Left renal pelvis (tissue), 4 donors: Measurements from ENCODE around the gene NKG7. TPM values are rescaled to one million over a fixed set of nuclear protein-coding genes. Genes with fewer than 3 reads are reported as not detected.
A peak's percentile ranks its signal among the peaks of the same experiment; 100 is the strongest.

Experiments used
- DNase-seq, 4 donors: peaks; one replicate each; pipeline ENCODE4 v3.0.0-alpha.2; 2013; ENCODE audit warnings: low read depth in 4 of 4, low spot score in 3 of 4
- polyA plus RNA-seq, 4 donors: library from polyadenylated mRNA; unstranded; fragments of 120-200 nt; gene quantifications; one replicate each; pipeline ENCODE4 v1.2.1, GENCODE V29; 2013; ENCODE audit not compliant: insufficient read length in 4 of 4

The NKG7 gene
- polyA plus RNA-seq, 4 donors, result 0.86 to 3.4 (median 2.0) TPM

GRCh38 chr19:51339687-51340656 is 32.5 kb downstream of the NKG7 start:
- peak; percentile 77 to 88 (median 79) for DNase-seq

DNA sequence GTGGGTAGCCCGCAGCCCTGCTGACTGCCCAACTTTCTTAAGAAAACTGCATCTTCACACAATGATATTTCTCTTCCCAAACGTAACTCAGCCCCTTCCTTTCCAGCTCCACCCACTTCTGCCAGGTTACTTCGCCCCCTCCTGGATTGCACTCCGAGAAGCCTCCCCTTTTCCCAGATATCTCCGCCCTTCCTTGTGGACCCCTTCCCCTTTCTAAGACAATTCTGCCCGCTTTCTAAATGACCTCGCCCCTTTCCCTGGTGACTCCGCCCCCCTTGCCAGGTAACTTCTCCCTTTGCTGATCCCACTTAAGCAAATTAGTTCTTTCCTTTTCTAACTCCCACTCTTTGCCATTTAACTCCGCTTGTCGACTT is 33.2 kb downstream of the NKG7 start:
- DNase-seq, result peak in 1 of 4 donors; percentile 27

- DNase-seq, result peak in 1 of 4 donors; percentile 66
Observed at GRCh38 chr19:51338563-51339312, 33.7 kb downstream of the NKG7 start.

GRCh38 chr19:51337861-51338562 is 34.4 kb downstream of the NKG7 start:
- no peak for DNase-seq

- no peak for DNase-seq
Observed at GRCh38 chr19:51337141-51337860, 35.2 kb downstream of the NKG7 start.

DNA sequence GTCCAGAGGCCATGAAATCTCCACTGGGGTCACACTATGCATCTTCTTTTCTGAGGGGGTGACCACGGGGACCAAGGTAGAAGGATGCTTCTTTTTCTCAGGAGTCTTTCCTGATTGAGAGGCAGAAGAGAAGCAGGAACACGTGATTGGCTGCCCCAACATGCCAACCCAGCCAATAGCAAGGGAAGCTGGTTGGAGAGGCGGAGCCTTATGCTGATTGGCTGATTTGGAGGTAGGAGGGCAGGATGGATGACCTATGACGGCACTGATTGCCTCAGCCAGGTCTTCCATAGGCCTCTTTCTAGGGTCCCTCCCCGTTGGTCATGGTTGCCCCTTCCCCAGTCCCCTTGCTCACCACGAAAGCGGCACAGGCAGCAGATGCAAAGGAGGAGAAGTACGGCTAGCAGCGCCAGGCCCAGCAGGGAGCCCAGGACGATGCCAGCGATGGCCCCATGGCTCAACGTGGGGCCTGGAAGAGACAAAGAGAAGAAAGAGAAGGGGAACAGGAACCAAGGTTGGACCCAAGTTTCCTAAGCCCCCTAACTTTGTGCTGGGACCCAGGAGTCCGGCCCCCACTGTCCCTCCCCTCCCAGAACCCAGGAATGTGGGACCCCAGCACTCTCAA is 38.5 kb downstream of the NKG7 start:
- no peak for DNase-seq

- DNase-seq, result no peak
Observed at GRCh38 chr19:51331716-51332115, 40.7 kb downstream of the NKG7 start.

GRCh38 chr19:51331193-51331592 is 41.3 kb downstream of the NKG7 start:
- no peak for DNase-seq

GRCh38 chr19:51330366-51330765 is 42.1 kb downstream of the NKG7 start:
- no peak for DNase-seq

DNA sequence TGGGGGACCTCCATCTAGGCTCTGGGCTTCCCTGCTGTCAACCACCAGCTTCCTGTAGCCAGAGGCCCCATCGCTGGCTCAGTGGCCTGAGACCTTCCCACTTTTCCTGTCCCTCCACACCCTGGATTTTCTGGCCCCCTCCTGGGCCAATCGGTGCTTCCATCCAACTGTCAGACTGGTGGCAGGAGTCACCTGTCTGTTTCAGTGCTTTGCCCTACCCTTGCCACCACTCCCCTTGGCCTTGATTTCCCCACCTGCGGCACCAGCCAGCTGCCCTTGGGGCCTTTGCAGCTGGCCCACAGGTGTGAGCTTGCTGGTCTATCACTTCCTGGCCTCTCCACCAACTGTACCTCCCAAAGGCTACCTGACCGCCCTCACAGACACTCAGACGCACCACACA is 43.0 kb downstream of the NKG7 start:
- DNase-seq, result no peak

- DNase-seq, result no peak
Observed at GRCh38 chr19:51327066-51328001, 45.1 kb downstream of the NKG7 start.

- DNase-seq, result no peak
Observed at GRCh38 chr19:51326216-51327065, 46.0 kb downstream of the NKG7 start.

GRCh38 chr19:51325161-51325976 is 47.1 kb downstream of the NKG7 start:
- no peak for DNase-seq

DNA sequence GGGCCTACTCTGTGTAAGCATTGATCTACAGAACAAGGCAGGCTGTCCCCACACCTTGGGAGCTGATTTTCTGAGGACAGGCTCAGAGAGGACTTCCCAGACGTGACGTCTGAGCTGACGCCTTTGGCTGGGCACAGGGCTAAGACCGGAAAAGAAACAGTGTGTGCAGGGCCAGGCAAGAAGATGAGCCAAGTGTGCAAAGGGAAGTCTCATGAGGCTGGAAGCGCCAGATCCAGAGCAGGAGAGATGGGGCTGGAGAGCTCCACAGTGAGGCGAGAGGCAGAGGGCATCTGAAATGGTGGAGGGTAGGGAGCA is 48.3 kb downstream of the NKG7 start:
- no peak for DNase-seq

DNA sequence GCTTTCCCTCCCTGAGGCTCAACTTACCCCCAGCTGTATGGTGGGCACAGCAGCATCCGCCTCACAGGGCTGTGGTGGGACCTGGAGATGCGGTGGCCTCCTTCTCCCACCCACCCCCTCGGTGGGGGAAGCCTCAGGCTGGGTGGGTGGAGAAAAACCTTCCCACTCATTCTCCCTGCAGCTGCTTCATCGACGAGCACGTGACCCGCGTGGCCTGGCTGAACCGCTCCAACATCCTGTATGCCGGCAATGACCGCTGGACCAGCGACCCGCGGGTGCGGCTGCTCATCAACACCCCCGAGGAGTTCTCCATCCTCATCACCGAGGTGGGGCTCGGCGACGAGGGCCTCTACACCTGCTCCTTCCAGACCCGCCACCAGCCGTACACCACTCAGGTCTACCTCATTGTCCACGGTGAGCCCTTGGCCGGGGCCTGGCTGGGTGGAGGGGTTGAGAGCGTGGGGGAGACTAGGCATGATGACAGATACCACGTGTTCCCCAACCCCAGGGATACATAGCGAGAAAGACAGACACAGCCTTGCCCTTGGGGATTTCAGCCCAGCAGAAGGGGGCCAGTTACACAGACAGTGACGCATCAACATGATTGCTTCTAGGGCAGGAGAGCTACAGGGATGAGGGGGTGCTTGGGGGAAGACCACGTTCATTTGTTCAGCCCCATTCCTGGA is 48.8 kb downstream of the NKG7 start:
- no peak for DNase-seq

DNA sequence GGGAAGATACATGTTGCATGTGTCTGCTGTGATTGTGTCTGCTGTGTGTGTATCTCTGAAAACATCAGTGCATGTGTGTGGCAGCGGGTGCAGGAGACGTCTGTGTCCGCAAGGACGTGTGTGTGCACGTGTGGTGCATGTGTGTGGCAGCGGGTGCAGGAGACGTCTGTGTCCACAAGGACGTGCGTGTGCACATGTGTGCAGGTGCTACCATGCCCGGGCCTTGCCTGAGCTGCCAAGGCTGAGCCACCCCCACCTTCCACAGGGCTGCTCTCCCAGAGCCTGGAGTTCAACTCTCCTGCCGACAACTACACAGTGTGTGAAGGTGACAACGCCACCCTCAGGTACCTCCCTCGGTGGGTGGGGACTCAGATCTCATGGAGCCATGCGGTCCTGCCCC is 50.7 kb downstream of the NKG7 start:
- no peak for DNase-seq
